Amniotic epithelial cell (primary cell): ENCODE results near the gene PCBP3.
"Not testable (repeated sequence)": the region's sequence is repeated elsewhere in the genome, so short reads cannot be mapped to it uniquely, and the experiment has no call there.

Experiments
- DNase-seq: peaks from one replicate; pipeline ENCODE4 v3.0.0-alpha.2; 2010; ENCODE audit warnings: low read depth

PCBP3 gene

GRCh38 chr21:45894906-45895777 lies 251.6 kb downstream of the PCBP3 start:
- no peak for DNase-seq

DNA sequence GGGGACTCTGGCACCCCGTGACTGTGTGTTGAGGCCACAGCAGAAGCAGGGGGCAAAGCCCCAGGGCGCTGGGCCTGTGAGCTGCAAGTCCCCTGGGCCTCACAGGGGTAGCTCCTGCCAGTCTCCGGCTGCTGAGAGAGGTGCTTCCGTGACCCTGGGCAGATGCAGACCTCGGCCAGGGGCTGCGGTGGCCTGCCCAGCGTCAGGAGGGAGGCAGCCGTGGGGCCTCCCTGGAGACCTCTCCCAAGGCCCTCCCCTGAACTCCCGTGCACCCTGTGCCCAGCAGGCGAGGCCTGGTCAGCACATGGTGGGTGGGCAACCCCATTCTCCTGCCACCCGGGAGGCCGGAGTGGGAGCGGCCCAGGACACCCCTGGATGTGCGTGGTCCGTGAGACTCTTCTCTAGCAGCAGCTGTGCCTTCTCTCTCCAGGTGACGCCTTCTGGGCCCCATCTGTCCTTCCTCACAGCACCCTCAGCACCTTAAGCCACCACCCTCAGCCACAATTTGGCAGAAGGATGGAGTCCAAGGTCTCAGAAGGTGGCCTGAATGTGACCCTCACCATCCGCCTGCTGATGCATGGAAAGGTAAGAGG lies 252.3 kb downstream of the PCBP3 start:
- no peak for DNase-seq

DNA sequence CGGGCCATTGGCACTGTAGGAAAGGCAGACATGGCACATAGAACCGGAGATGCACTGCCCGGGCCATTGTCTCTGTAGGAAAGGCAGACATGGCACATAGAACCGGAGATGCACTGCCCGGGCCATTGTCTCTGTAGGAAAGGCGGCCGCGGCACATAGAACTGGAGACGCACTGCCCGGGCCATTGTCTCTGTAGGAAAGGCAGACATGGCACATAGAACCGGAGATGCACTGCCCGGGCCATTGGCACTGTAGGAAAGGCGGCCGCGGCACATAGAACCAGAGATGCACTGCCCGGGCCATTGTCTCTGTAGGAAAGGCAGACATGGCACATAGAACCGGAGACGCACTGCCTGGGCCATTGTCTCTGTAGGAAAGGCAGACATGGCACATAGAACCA lies 252.9 kb downstream of the PCBP3 start:
- DNase-seq, result not testable (repeated sequence)

DNA sequence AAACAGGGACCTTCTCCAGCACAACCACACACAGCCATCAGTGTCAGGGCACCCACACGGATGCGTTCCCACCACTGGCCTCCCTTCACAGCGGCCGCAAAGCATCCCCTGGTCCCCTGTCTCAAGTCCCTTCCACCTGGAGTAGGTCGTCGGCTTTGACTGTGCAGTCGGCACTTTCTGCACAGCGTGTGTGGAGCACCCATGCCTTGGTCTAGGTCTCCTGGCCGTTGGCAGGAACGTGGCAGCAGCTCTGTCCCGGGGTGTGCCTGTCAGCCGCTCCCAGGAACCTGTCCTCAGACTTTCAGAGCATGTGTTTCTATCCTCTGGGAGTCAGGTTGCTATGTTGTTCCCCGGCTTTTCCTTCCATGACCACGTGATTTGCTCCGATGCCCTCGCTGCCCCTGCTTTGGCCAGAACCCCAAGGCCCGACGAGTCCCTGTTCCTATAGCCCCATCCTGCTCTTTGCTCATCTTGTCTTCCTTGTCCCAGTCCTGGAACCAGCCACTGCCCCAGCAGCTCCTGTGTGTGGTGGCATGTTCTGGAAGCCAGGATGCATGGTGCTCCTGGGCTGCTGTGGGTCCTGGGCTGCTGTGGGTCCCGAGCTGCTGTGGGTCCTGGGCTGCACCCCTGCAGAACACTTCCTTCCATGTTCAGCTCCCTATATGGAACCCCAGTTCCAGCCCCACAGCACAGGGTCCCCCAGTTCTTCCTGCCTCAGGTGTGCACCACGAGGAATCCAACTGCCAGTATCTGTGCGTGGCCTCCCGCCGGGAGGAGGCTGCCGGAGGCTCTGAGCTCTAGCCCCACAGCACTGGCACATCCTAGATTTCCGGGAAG lies 253.9 kb downstream of the PCBP3 start:
- DNase-seq, result no peak

- no peak for DNase-seq
Measured at GRCh38 chr21:45898028-45898350, 254.5 kb downstream of the PCBP3 start.

DNA sequence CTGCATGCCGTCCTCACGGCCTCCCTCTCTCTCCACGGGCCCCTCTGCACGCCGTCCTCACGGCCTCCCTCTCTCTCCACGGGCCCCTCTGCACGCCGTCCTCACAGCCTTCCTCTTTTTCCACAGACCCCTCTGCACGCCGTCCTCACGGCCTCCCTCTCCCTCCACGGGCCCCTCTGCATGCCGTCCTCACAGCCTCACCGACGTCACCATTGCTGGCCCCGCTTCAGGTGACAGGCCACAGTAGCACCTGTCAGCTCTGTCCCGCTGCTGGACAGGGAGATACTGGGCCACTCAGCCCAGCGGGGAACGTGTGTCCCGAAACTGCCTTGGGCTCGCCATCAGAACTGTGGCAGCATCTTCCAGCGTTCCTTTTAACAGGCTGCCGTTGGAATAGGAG lies 255.3 kb downstream of the PCBP3 start:
- no peak for DNase-seq

DNA sequence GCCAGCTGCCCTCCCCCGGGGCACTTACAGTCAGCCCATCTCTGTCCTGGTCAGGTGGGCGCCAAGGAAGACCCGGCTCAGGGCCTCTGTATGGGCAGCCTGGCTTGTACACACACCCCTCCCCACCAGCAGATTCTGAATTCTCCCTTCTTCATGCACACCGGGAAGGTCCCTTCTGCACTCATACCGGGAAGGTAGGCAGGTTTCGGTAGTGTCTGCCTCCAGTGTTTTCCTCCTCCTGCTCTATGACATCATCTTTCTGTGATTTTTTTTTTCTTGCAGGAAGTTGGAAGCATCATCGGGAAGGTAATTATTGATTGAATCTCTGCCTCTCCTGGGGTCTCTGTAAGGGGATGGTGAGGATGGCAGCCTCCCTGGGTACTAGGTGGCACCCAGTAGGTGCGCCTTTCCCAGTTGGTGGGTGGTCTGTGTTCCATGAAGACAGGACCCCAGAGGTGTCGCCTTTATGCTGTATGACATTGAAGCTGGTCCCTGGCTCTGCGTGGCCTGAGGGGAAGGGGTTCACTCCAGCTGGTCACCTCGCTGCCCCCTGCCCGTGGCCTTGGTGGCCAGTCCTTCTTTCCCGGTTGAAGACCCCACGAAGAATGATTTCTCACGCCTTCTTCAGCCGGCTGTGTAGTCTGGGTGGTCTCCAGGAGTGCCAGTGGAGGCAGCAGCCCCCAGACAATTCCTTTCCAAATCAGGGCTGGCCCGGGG lies 255.9 kb downstream of the PCBP3 start:
- DNase-seq, result no peak

DNA sequence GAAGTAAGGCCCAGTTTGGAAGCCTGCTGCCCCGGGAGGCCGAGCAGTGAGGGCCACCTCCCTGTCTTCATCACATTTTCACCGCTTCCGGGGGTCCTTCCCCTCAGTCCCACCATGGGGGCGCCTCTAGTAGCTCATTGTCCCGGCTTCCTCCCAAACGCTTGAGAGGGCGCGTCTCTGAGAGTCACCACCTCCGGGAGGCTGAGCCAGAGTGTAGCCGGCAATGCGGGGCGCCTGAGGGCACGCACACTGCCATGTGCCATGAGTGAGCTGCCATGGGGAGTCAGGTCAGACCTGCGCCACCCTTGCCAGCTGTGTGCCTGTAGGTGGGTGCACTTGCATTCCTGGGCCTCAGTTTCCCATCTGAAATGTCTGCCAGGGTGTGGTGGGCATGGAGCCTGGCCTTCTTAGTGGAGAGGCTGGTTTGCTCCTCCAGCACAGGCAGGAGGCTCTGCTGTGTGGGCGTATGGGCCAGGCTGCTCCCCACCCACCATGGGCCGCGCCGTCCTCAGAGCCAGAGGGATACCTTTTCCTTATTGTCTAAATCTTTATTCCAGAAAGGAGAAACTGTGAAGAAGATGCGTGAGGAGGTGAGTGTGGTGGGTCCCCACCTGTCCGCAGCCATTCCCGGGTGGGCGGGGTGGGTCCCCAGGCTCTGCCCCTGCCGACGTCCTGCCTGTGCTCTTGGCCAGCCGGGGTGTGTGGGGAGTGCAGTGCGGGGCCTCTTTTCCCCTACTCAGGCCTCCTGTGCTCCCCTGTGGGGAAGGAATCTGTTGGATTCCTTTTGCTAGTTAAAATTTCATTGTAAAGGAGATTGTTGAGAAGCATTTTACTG lies 256.7 kb downstream of the PCBP3 start:
- no peak for DNase-seq

- DNase-seq, result no peak
Measured at GRCh38 chr21:45901061-45901690, 257.7 kb downstream of the PCBP3 start.

DNA sequence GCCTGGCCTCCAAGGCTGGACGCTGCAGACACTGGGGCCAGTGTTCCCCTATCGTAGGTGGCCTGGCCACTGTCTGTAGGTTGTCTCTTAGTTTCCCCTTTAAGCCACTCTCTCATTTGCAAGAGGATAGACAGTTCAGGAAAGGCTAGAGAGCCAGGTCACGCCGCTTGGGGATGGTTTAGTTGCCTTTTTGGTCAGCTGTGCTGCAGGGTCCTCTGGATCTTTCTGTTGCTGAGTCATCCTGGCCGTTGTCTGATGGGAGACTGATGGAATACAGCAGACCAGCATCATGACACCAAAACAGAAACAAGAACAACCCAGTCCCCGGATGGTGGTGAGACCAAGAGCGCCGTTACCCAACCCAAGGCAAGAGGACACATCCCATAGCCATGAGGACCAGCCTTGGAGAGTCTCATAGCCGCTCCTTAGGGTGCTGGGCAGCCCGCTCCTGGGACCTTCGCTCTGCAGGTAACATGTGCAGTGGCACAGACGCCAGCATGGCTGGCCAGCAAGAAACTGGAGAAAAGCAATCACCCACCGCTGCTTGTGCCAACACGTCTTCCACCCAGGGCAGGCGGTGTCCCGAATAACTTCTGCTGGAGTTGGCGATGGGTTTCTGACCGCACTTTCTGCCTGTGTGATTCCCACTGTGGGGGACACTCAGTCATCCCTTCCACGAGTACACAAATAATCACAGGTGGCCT lies 258.9 kb downstream of the PCBP3 start:
- DNase-seq, result no peak

- no peak for DNase-seq
Measured at GRCh38 chr21:45905196-45905595, 261.7 kb downstream of the PCBP3 start.

DNA sequence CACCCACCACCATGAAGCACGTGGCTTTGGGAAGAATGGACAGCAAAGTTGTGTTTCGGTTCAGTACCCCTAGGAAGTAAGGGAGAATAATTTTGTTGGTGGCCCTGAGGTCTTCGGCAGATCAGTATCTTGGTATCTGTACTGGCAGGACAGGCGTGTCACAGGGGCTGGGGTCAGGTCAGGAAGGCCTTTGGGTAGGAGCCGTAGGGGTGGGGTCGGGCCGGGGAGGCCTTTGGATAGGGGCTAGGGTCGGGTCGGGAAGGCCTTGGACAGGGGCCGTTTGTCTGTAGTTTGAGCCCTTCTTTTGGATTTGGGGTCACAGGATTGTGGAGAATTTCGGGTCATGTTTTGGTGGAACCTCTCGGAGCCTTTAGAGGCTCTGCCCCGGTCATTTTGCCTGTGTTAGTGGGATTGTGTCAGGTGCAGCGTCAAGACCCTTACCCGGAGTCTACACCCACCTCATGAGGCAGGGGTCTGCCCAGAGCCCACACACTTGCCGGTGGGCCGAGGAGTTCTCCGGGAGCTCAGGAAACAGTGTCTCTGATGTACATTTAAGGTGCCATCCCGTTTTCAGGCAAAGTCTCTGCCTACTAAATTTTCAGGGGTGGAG lies 262.8 kb downstream of the PCBP3 start:
- DNase-seq, result no peak

- DNase-seq, result no peak
Measured at GRCh38 chr21:45906859-45907258, 263.3 kb downstream of the PCBP3 start.

GRCh38 chr21:45908536-45909237 lies 265.2 kb downstream of the PCBP3 start:
- no peak for DNase-seq

DNA sequence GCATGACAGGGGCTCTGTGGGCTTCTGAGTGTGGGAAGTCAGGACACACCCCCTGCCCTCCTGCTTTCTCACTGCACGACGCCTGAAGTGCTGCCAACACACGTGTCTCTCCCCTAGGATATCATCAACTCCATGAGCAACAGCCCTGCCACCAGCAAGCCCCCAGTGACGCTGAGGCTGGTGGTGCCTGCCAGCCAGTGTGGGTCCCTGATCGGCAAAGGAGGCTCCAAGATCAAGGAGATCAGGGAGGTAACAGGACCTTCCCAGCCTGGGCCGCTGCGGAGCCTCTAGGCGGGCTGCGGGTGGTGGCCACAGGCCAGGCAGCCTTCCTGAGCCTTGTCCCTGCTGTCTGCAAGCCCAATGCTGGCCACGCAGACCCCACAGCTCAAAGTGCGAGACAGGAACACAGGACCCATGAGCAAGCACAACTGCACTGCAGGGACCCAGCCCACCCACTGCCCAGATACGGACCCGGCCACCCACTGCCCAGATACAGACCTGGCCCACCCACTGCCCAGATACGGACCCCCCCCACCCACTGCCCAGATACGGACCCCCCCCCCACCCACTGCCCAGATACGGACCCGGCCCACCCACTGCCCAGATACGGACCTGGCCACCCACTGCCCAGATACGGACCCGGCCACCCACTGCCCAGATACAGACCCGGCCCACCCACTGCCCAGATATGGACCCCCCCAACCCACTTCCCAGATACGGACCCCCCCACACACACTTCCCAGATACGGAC lies 265.9 kb downstream of the PCBP3 start:
- DNase-seq, result no peak

DNA sequence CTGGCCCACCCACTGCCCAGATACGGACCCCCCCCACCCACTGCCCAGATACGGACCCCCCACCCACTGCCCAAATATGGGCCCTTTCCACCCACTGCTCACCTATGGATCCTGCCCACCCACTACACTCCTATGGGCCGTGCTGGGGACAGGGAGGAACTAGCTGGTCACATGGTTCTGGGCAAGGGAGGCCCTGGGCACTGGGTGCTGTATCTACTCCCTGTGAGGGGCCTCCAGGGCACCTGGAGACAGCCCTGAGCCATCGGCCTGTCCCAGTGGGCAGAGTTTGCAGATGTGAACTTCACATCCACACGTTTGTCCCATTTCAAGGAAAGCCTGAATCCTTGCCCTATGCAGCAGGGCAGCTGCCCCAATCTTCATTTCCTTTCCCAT lies 266.6 kb downstream of the PCBP3 start:
- DNase-seq, result no peak

DNA sequence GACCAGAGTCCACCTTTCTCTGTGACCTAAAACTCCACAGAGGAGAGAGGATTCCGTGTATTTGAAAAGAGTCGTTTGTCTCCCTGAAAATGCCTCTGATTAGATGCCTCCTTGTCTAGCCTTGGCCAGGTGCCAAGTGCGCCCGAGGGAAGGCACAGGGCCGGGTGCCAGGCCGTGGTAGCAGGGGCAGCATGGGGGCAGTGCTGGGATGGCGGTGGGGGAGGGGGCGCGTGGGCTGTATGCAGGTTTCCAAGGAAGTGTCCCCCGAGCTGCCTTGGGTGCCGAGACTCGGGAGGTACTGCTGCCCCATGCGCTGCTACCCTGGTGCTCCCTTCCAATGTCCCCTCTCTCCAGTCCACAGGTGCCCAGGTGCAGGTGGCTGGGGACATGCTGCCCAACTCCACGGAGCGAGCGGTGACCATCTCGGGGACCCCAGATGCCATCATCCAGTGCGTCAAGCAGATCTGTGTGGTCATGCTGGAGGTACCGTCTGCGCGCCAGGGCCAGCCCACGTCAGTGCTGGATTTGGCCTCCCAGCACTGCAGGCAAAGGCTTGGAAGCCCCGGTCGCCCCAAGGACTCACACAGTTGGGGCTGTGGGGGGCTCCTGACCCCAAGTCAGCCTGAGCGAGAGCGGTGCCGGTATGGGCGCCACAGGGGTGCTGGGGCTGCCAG lies 267.2 kb downstream of the PCBP3 start:
- DNase-seq, result no peak

GRCh38 chr21:45911806-45912325 lies 268.3 kb downstream of the PCBP3 start:
- no peak for DNase-seq
